NCI-H1694 (cell line): ENCODE measurements around the gene PSAP.

ENCODE experiments used
- DNase-seq: peaks from one replicate; lab custom pipeline; 2025; lab: John Stamatoyannopoulos, UW

PSAP gene

GRCh38 chr10:71825217-71825616 lies 25.8 kb downstream of the PSAP start:
- no peak for DNase-seq

DNA sequence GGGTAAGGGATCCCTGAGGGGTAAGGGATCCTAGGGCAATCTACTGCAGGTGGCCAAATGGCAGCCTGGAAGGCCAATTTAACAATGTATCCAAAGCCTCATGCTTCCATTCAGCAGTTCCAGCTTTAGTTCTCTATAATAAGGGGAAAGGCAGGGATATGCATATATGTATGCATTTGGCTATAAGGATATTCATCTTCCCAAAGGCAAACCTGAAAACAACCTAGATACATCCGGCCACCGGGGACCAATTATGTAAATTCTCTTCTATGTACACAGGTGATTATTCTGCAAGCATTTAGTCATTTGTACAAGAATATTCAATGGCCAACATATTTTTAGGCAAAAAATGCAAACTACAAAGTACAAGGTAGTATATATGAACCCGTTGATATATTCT lies 26.7 kb downstream of the PSAP start:
- DNase-seq, result no peak

DNA sequence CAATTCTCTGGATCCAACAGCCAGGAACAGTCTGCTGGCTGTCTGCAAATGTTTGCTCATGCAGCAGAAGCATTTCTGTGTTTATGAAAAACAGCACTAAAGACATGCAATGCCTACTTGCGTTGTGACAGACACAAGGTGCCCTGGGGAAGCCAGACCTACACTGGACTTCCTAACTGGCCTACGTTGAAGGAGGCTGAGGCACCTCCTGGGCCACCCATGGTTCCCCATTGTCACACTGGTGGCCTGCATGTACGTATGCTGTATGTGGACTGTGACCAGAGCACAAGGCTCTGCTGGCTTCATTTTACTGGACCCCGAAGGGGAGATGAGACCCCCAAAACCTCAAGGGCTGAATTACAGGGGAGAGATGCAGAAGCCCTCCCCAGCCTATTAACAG lies 27.7 kb downstream of the PSAP start:
- DNase-seq, result no peak

- DNase-seq, result no peak
These were observed 28.9 kb downstream of the PSAP start for GRCh38 chr10:71821909-71822763.

DNA sequence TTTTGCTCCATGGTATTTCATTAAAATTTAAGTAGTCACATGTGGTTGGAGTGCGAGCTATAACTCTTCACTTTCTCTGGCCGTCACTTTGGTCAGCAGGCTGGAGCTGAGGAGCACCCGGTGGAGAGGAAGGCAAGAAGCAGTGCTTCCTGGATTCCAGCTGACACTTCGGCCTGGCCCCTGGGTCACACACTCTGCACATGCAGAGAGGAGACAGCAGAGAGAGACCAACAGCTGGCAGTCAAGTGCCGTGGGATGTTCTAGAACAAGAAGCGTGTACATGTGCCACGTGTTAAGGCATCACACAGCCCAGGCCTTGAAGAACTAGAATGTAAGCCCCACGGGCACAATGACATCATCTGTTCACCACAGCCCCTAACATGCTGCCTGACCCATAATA lies 30.1 kb downstream of the PSAP start:
- DNase-seq, result no peak

GRCh38 chr10:71819985-71820384 lies 31.1 kb downstream of the PSAP start:
- no peak for DNase-seq

- DNase-seq, result no peak
These were observed 31.6 kb downstream of the PSAP start for GRCh38 chr10:71819441-71819861.

GRCh38 chr10:71818674-71819260 lies 32.3 kb downstream of the PSAP start:
- DNase-seq, result no peak

- DNase-seq, result no peak
These were observed 33.0 kb downstream of the PSAP start for GRCh38 chr10:71817831-71818655.

DNA sequence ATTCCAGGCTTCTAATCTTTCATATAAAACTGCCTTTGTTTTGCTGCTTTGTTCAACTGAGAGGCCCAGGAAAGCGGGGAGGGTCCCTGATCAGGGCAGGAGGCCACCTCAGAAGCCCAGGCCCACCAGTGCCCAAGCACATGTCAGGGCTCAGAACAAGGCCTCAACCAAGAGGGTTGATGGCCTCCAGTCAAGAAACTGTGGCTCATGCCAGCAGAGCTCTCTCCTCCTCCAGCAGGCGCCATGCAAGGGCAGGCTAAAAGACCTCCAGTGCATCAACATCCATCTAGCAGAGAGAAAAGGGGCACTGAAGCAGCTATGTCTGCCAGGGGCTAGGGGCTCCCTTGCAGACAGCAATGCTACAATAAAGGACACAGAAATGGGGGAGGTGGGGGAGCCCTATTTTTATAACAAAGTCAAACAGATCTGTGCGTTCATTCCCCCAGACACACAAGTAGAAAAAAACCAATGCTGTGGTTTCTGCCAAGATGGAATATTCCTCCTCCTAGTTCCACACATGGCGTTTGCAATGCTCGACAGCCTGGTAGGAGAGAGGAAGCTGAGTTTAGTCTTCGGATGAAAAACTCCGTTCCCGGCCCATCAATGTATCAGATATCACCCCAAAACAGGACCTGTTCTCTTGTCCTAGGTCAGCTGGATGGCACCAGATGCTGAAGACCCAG lies 34.0 kb downstream of the PSAP start:
- DNase-seq, result no peak

GRCh38 chr10:71816421-71816851 lies 34.6 kb downstream of the PSAP start:
- DNase-seq, result no peak

DNA sequence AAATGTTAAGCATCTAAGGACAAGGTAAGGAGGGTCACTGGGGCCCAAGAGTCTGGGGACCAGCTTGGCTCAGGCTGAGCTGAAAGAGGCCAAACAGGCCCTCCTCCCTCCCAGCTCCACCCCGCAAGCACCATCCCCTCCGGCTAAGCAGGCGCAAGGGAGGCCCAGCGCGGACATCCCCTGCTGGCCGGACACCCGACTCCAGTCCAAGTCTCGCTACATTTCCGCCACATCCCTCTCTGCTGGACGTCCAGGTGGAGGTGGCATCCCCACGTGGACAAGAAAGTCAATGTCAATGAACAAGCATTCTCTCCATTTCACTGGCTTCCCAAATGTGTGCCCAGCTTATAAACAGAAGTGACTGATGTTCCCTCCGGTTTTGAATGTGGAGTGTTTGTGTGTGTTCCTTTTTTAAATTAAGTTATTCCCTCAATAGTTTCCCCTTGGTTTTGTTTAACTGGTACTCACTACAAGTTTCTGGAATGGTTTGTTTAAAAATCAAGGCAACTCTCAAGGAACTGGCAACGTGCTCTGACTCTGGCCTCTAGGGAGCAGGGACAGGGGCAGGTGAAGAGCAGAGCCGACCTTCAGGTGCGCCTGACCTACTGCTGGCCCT lies 35.4 kb downstream of the PSAP start:
- DNase-seq, result no peak

DNA sequence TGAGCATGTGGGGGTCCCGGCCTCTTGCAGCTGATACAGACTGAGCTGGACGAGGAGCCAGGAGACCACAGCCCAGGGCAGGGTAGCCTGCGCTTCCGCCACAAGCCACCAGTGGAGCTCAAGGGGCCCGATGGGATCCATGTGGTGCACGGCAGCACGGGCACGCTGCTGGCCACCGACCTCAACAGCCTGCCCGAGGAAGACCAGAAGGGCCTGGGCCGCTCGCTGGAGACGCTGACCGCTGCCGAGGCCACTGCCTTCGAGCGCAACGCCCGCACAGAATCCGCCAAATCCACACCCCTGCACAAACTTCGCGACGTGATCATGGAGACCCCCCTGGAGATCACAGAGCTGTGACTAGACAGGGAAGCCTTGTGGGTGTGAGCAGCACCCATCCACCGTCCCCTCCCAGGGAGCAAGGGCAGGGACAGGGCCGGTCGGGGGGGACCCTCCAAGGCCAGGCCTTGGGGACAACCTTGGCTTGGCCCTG lies 36.1 kb downstream of the PSAP start:
- no peak for DNase-seq

DNA sequence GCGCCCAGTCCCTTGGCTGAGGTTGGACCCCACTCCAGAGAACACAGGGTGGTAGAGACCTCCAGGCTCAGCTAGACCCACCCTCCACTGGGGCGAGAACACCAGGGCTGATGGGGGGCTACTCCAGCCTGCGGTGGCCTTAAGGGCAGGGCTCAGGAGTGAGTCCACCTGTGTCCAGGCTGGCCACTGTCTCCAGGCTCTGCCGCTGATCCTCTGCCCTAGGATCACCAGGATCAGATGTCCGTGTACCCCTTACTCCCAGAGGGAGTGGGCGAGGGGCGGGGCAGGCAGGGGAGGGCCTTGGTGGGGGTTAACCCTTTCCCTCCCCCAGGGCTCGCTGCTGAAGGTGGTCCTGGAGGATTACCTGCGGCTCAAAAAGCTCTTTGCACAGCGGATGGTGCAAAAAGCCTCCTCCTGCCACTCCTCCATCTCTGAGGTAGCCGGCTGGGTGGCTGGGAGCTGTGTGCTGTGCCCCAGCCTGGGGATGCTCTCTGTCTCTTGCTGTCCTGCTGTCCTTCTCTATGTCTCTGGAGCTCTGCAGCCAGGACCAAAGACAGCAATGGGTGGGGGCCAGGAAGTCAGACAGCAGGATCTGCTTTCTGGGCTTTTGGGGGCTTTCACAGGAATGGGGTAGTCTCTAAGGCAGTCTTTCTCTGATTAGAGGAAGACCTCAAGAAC lies 38.0 kb downstream of the PSAP start:
- no peak for DNase-seq

- peak; percentile 23 for DNase-seq
These were observed 38.8 kb downstream of the PSAP start for GRCh38 chr10:71812016-71812912.

DNA sequence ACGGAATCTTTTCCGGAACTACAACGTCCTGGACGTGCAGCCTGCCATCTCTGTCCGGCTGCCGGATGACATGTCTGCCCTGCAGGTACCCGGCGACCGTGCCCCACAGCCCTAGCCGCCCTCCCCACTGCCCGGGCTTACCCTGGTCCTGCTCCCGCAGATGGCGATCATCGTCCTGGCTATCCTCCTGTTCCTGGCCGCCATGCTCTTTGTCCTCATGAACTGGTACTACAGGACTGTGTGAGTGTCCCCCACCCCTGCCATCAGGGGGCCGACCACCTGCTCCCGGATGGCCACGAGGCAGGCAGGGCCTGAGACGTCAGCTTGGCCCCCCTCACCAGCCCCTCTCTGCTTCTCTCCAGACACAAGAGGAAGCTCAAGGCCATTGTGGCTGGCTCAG lies 39.7 kb downstream of the PSAP start:
- no peak for DNase-seq

GRCh38 chr10:71810048-71810750 lies 40.9 kb downstream of the PSAP start:
- DNase-seq, result no peak

DNA sequence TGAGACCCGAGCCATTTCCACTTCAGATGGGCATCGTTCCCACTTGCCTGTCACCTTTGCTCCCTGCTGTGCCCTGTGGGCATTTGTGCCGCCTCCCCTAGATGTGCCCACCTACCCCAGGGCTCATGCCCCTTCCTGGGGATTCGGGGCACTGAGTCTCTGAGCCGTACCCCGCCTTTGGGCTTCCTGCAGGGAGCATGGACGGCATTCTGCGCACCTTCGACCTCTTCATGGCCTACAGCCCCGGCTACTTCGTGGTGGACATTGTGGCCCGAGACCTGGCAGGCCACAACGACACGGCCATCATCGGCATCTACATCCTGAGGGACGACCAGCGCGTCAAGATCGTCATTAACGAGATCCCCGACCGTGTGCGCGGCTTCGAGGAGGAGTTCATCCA lies 41.4 kb downstream of the PSAP start:
- DNase-seq, result no peak
